ENCODE results near the gene SLC7A8.

- TF ChIP-seq CTCF (IDR thresholded peaks at IDR 0.05), result no peak
- no peak for TF ChIP-seq EZH2 (IDR thresholded peaks at IDR 0.05)
Observed at GRCh38 chr14:23217032-23218020, 33.9 kb upstream of the SLC7A8 start.

All from neural progenitor cell (in vitro differentiated cells).